Hematopoietic multipotent progenitor cell treated with erythropoietin and hydrocortisone succinate and interleukin-3 and kit ligand, for 8 days (in vitro differentiated cells): ENCODE measurements around the gene IL18R1.
"Not testable (repeated sequence)": the region's sequence is repeated elsewhere in the genome, so short reads cannot be mapped to it uniquely, and the experiment has no call there.

Experiments
- DNase-seq: peaks from one replicate; pipeline ENCODE4 v3.0.0-alpha.2; 2015

The IL18R1 gene

GRCh38 chr2:102355526-102356380, at the start of gene IL18R1:
TSS of gene IL18R1 (plus strand) at chr2:102355796. CDS start at chr2:102362661, 6,865 bp downstream.
- peak; percentile 55 for DNase-seq

- DNase-seq, result no peak
These were observed 49.5 kb upstream of the IL18R1 start for GRCh38 chr2:102306125-102306524.

GRCh38 chr2:102310964-102311640, 44.5 kb upstream of the IL18R1 start, which contains the start of gene IL1RL1:
TSS of gene IL1RL1 (plus strand) at chr2:102311563. CDS start at chr2:102338265, 26,702 bp downstream.
- peak; percentile 41 for DNase-seq

GRCh38 chr2:102313025-102313424, 42.6 kb upstream of the IL18R1 start:
- DNase-seq, result no peak

GRCh38 chr2:102313471-102313870, 42.1 kb upstream of the IL18R1 start:
- DNase-seq, result no peak

GRCh38 chr2:102313950-102314349, 41.6 kb upstream of the IL18R1 start:
- no peak for DNase-seq

GRCh38 chr2:102315921-102316320, 39.7 kb upstream of the IL18R1 start:
- DNase-seq, result peak; percentile 59

- DNase-seq, result no peak
These were observed 37.9 kb upstream of the IL18R1 start for GRCh38 chr2:102317715-102318114.

GRCh38 chr2:102318437-102318836, 37.2 kb upstream of the IL18R1 start:
- no peak for DNase-seq

GRCh38 chr2:102321941-102322719, 33.5 kb upstream of the IL18R1 start:
- DNase-seq, result no peak

- DNase-seq, result not testable (repeated sequence)
These were observed 30.7 kb upstream of the IL18R1 start for GRCh38 chr2:102324914-102325313.

- DNase-seq, result no peak
These were observed 24.1 kb upstream of the IL18R1 start for GRCh38 chr2:102331311-102331980.

GRCh38 chr2:102334486-102334885, 21.1 kb upstream of the IL18R1 start:
- DNase-seq, result no peak

GRCh38 chr2:102335871-102336366, 19.7 kb upstream of the IL18R1 start:
- DNase-seq, result peak; percentile 95

GRCh38 chr2:102336502-102336945, 19.1 kb upstream of the IL18R1 start:
- DNase-seq, result no peak

GRCh38 chr2:102337012-102337411, 18.6 kb upstream of the IL18R1 start:
- DNase-seq, result no peak

GRCh38 chr2:102337481-102338386, 17.9 kb upstream of the IL18R1 start:
- DNase-seq, result peak; percentile 58

- peak; percentile 19 for DNase-seq
These were observed 14.8 kb upstream of the IL18R1 start for GRCh38 chr2:102340778-102341177.

- no peak for DNase-seq
These were observed 12.7 kb upstream of the IL18R1 start for GRCh38 chr2:102342888-102343287.

GRCh38 chr2:102344397-102344796, 11.2 kb upstream of the IL18R1 start:
- DNase-seq, result no peak

GRCh38 chr2:102345329-102345920, 10.2 kb upstream of the IL18R1 start:
- no peak for DNase-seq
